Endothelial cell of umbilical vein (primary cell): Measurements from ENCODE around the gene HIP1. TPM values are rescaled to one million over a fixed set of nuclear protein-coding genes. Genes with fewer than 3 reads are reported as not detected.

ENCODE experiments used
- BruUV-seq: library from RNA; stranded (reverse); fragments of 400-500 nt; replicated peaks from 2 replicates; lab custom pipeline; 2021; lab: Mats Ljungman, UMichigan
- CTCF ChIA-PET: fragments of 300-600, 350-600 bp; sonication (Branson Sonifier 250); formaldehyde crosslinking; loops from one replicate; lab custom pipeline; 2021; ENCODE audit warnings: antibody characterized with exemption, inconsistent platforms; lab: Charles Lee
- POLR2A ChIA-PET: fragments of 300-600, 350-600 bp; sonication (Branson Sonifier 250); formaldehyde crosslinking; loops from one replicate; lab custom pipeline; 2021; ENCODE audit warnings: antibody characterized with exemption, inconsistent platforms; lab: Charles Lee
- DNase-seq: peaks from one replicate; pipeline ENCODE4 v3.0.0-alpha.2; 2011; ENCODE audit warnings: low read depth, low spot score
- FAIRE-seq: peaks from 2 replicates; lab custom pipeline; 2011; peaks lifted over from hg19 to GRCh38; lab: Jason Lieb, UNC
- H2AFZ ChIP-seq: 2 replicates; pipeline ENCODE4 v1.6.0; 2012; ENCODE audit warnings: low read depth, low read length, control low read depth, inconsistent platforms
- H3K27ac ChIP-seq: 2 replicates; pipeline ENCODE4 v1.5.1; 2011; ENCODE audit warnings: low read depth, mild to moderate bottlenecking, control low read depth, low read length, moderate library complexity; ENCODE audit not compliant: insufficient read depth
- H3K27me3 ChIP-seq, 2 experiments: 2 replicates each; pipeline versions ENCODE4 v1.6.0 to v1.6.1; 2011; ENCODE audit warnings: low read length in 2 of 2, mixed read lengths in 1 of 2; ENCODE audit not compliant: control insufficient read depth in 2 of 2, insufficient read depth in 2 of 2
- H3K36me3 ChIP-seq, 2 experiments: 2 replicates in 1 of 2; 3 replicates in 1 of 2; pipeline ENCODE4 v1.5.1; 2011; ENCODE audit warnings: low read length in 2 of 2, mild to moderate bottlenecking in 1 of 2, moderate library complexity in 1 of 2; ENCODE audit not compliant: control insufficient read depth in 2 of 2, insufficient read depth in 2 of 2; ENCODE audit errors: extremely low read depth in 1 of 2
- H3K4me1 ChIP-seq: 3 replicates; pipeline ENCODE4 v1.5.1; 2011; ENCODE audit warnings: mild to moderate bottlenecking, low read length; ENCODE audit not compliant: control insufficient read depth, insufficient read depth; ENCODE audit errors: extremely low read depth
- H3K4me2 ChIP-seq: 2 replicates; pipeline ENCODE4 v1.6.1; 2011; ENCODE audit warnings: low read length, control low read depth, mixed read lengths; ENCODE audit not compliant: insufficient read depth
- H3K4me3 ChIP-seq, 3 experiments: fragments of 200-600 bp in 1 of 3; sonication (generic), shearing (Covaris generic) in 1 of 3; replicated peaks in 1 of 3; 2 replicates each; pipeline ENCODE4 v1.5.1; 2011 to 2016; ENCODE audit warnings: control low read depth in 3 of 3, low read length in 3 of 3, mild to moderate bottlenecking in 2 of 3, inconsistent platforms in 1 of 3, low read depth in 1 of 3, moderate library complexity in 1 of 3; ENCODE audit not compliant: insufficient read depth in 1 of 3
- H3K79me2 ChIP-seq: 2 replicates; pipeline ENCODE4 v1.6.0; 2012; ENCODE audit warnings: low read length, inconsistent platforms; ENCODE audit not compliant: control insufficient read depth, insufficient read depth
- H3K9ac ChIP-seq: replicated peaks from 2 replicates; pipeline ENCODE3; 2011; ENCODE audit warnings: low read length, control low read depth; ENCODE audit not compliant: insufficient read depth; ENCODE audit errors: extremely low read depth
- H3K9me1 ChIP-seq: replicated peaks from 3 replicates; pipeline ENCODE4 v1.6.0; 2011; ENCODE audit warnings: mild to moderate bottlenecking, low read length; ENCODE audit not compliant: control insufficient read depth, insufficient read depth; ENCODE audit errors: extremely low read depth
- H3K9me3 ChIP-seq: replicated peaks from 2 replicates; pipeline ENCODE4 v1.5.1; 2012; ENCODE audit warnings: low read length, inconsistent platforms; ENCODE audit not compliant: control insufficient read depth, insufficient read depth
- H4K20me1 ChIP-seq: replicated peaks from 2 replicates; pipeline ENCODE3; 2011; ENCODE audit warnings: mild to moderate bottlenecking, low read length; ENCODE audit not compliant: control insufficient read depth, insufficient read depth; ENCODE audit errors: extremely low read depth
- EZH2 ChIP-seq: IDR thresholded peaks from 2 replicates; pipeline ENCODE4 v1.6.1; 2012; ENCODE audit warnings: borderline replicate concordance, low read depth, mild to moderate bottlenecking, moderate library complexity, low read length, inconsistent platforms; ENCODE audit not compliant: severe bottlenecking
- FOS ChIP-seq: IDR thresholded peaks from 2 replicates; pipeline ENCODE4 v1.6.1; 2011; ENCODE audit warnings: mild to moderate bottlenecking, low read length, moderate library complexity, borderline replicate concordance; ENCODE audit not compliant: insufficient read depth
- GATA2 ChIP-seq: IDR thresholded peaks from 2 replicates; pipeline ENCODE4 v1.7.0; 2011; ENCODE audit warnings: low read depth, mild to moderate bottlenecking, moderate library complexity, mixed read lengths, low read length; ENCODE audit not compliant: insufficient read length, insufficient read depth
- JUN ChIP-seq: IDR thresholded peaks from 2 replicates; pipeline ENCODE4 v1.6.1; 2011; ENCODE audit warnings: borderline replicate concordance, low read depth; ENCODE audit not compliant: insufficient read length, insufficient read depth
- MAX ChIP-seq: IDR thresholded peaks from 2 replicates; pipeline ENCODE4 v1.6.1; 2011; ENCODE audit not compliant: insufficient read depth, insufficient read length
- MYC ChIP-seq: IDR thresholded peaks from one replicate; pipeline ENCODE4 v1.6.1; 2011; ENCODE audit warnings: mild to moderate bottlenecking, low read depth, low read length
- POLR2A ChIP-seq: IDR thresholded peaks from 2 replicates; pipeline ENCODE4 v1.6.1; 2012; ENCODE audit warnings: low read depth, mild to moderate bottlenecking, control low read depth, low read length
- POLR2AphosphoS5 ChIP-seq: IDR thresholded peaks from 2 replicates; pipeline ENCODE4 v1.6.1; 2012; ENCODE audit warnings: low read depth, mild to moderate bottlenecking, control low read depth, low read length, moderate library complexity; ENCODE audit not compliant: insufficient read depth
- dilution Hi-C: fragments of 300-500 bp; cut with MboI; formaldehyde crosslinking; loops from one replicate; pipeline ENCODE4 v1.15.0; 2019; ENCODE audit warnings: low sequenced_read_pairs; ENCODE audit not compliant: extremely low pct_ligation_motif_present
- intact Hi-C: fragments of 100-400 bp; cut with micrococcal nuclease; formaldehyde crosslinking; loops from one replicate; pipeline ENCODE4 v1.10.0; 2022
- polyA plus RNA-seq, 4 experiments: library from polyadenylated mRNA; depleted of rRNA in 3 of 4; stranded (reverse) in 3 of 4; unstranded in 1 of 4; fragments of >200 nt; gene quantifications; 2 replicates each; pipeline versions ENCODE4 v1.2.1 to v1.2.3, GENCODE V29; 2011 to 2012; ENCODE audit warnings: missing spikeins in 1 of 4
- total RNA-seq: library from RNA; stranded (reverse); gene quantifications from 2 replicates; pipeline ENCODE4 v1.2.3, GENCODE V29; 2021
- TF ChIP-seq, protein P1 (sequence below), 2 donors: IDR thresholded peaks; 1 replicate in 1 of 2; 2 replicates in 1 of 2; pipeline ENCODE4 v1.5.1; 2011; ENCODE audit warnings: low read length in 2 of 2, mild to moderate bottlenecking in 2 of 2, moderate library complexity in 2 of 2, control low read depth in 1 of 2, inconsistent platforms in 1 of 2, low read depth in 1 of 2; ENCODE audit not compliant: insufficient read depth in 1 of 2; ENCODE audit errors: extremely low read depth in 1 of 2

HIP1 gene
- total and polyA plus RNA-seq, 2 donors (not counting 3 experiments of a cell fraction or from before 2014, with no cell fraction given), result 23.7 to 47.6 TPM

GRCh38 chr7:75654855-75655254 is 83.9 kb downstream of the HIP1 start:
- POLR2A ChIA-PET, result no interaction called here
- Histone ChIP-seq H2AFZ (no peak overlapping the region), H3K4me2 (no peak overlapping the region), H3K4me1 (peaks cover 11% of the 10 kb centered on the region), H4K20me1 (no peaks in the 10 kb centered on the region), H3K9me1 (no peaks in the 10 kb centered on the region), H3K4me3 (no peak overlapping the region), H3K27me3 (no peaks in the 10 kb centered on the region), H3K36me3 (no peaks in the 10 kb centered on the region), H3K9ac (no peak overlapping the region), H3K9me3 (no peaks in the 10 kb centered on the region), H3K79me2 (no peaks in the 10 kb centered on the region), H3K27ac (no peak overlapping the region)
- dilution Hi-C loops (no loop called here), intact Hi-C loops (no loop called here)
- CTCF ChIA-PET, result no interaction called here
- DNase-seq (no peak), FAIRE-seq (no peak)
- no TSS peak for BruUV-seq
- TF ChIP-seq POLR2AphosphoS5 (no peak), MAX (no peak), JUN (no peak), GATA2 (no peak), POLR2A (no peak), FOS (no peak), MYC (no peak), EZH2 (no peak)
- TF ChIP-seq, protein P1, sequence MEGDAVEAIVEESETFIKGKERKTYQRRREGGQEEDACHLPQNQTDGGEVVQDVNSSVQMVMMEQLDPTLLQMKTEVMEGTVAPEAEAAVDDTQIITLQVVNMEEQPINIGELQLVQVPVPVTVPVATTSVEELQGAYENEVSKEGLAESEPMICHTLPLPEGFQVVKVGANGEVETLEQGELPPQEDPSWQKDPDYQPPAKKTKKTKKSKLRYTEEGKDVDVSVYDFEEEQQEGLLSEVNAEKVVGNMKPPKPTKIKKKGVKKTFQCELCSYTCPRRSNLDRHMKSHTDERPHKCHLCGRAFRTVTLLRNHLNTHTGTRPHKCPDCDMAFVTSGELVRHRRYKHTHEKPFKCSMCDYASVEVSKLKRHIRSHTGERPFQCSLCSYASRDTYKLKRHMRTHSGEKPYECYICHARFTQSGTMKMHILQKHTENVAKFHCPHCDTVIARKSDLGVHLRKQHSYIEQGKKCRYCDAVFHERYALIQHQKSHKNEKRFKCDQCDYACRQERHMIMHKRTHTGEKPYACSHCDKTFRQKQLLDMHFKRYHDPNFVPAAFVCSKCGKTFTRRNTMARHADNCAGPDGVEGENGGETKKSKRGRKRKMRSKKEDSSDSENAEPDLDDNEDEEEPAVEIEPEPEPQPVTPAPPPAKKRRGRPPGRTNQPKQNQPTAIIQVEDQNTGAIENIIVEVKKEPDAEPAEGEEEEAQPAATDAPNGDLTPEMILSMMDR (IDR thresholded peaks at IDR 0.05; ENCODE audit: extremely low read depth in 1 of 2, insufficient read depth in 1 of 2, low read depth in 1 of 2, low read length in 2 of 2), result no peak
